SKM-1 (cell line): ENCODE measurements around the gene CD320.
"Not testable (repeated sequence)": the region's sequence is repeated elsewhere in the genome, so short reads cannot be mapped to it uniquely, and the experiment has no call there.

Experiments
- DNase-seq: peaks from one replicate; lab custom pipeline; 2025; ENCODE audit not compliant: unreplicated experiment; lab: John Stamatoyannopoulos, UW

CD320 gene

DNA sequence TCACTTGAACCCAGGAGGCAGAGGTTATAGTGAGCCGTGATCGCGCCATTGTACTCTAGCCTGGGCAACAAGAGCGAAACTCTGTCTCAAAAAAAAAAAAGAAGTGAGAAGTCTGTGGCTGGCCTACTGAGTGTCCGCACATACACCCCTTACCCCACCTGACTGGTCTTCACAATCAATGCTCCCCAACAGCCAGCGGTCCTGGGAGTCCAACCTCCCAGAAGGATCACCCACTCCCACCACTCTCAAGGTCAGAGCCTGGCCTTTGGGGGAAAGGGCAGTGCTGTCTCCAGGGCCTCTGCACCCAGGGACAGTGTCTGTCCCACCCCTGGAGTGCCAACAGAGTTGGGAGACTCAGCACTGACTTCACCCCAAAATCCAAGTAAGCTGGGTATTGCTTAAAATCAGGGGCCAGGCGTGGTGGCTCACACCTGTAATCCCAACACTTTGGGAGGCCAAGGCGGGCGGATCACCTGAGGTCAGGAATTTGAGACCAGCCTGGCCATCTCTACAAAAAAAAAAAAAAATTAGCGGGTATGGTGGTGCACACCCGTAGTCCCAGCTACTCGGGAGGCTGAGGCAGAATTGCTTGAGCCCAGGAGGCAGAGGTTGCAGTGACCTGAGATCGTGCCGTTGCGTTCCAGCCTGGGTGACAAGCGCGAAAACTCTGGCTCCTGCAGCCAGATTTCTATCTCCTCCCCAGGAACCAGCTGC lies 2.3 kb upstream of the CD320 start:
- DNase-seq = no peak

DNA sequence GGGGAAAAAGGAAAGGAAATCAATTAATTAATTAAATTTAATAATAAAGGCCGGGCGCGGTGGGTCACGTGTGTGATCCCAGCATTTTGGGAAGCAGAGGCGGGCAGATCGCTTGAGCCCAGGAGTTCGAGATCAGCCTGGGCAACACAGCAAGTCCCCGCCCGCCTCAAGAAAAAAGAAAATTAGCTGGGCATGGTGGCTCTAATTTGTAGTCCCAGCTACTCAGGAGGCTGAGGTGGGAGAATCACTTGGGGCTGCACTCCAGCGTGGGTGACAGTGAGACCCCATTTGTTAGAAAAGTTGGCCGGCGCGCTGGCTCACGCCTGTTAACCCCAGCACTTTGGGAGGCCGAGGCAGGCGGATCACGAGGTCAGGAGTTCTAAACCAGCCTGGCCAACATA lies 733 bp upstream of the CD320 start:
- no peak for DNase-seq

DNA sequence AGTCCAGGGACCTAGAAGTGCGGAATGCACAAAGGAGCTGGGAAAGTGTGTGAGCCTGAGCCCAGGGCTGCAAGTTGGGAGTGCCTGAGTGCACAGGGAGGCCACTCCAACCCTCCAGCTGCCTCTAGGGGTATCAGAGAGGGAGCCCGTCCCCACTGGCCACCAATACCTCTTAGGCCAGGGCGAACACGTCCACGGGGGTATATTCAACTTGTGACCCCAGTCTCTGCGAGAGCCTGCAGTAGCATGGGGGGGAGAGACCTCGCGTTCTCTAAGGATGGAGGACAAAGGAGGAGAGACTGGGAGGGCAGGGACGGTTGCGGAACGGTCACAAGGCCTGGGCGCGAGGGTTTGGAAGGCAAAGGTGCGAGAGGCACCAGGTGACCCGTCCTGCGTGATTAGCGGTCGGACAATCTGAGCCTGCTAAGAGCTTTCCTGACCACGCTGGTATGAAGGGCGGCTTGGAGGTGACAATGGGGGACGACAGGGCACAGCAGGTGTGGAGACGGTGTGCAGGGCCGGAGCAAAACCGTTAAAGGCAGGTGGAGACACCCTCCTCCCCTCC lies 676 bp downstream of the CD320 start:
- DNase-seq = no peak

DNA sequence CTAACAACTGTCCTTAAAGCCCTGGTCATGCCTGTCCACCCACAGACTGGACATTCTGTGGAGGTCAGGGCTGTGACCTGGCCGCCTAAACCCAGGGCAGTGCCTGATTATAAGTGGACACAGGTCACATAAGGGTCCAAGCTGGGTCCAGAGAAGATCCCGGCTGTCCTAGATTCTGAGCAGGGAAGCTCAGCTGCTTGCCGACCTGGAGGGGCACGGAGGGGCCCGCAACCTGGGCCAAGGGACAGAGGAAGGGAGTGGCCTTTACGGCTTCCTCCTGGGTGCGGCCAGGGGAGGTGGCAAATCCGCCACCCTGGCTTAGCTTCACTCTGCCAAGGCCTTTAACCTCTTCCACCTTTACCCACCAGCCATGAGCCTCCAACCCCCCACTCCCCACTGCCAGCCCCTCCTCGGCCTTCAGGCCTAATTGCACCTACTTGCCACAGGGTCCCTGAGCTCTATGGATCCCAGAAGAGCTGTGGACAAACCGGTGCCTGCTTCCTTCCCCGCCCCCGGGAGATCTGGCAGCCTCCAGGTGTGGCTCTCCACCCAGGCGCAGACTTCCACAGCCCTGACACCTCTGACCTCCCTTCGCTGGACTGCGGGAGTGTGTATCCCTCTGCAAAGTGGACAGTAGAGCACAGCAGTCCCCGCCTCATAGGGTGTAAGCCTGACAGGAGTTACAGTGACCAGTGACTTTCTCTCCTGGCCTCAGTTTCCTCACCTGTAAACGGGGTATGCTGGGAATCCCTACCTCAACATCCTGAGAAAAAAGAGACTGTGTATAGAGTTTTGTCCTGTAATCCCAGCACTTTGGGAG lies 1.7 kb downstream of the CD320 start:
- no peak for DNase-seq

- DNase-seq = no peak
These were observed 2.4 kb downstream of the CD320 start for GRCh38 chr19:8305798-8306197.

- DNase-seq = no peak
These were observed 3.1 kb downstream of the CD320 start for GRCh38 chr19:8304841-8305621.

DNA sequence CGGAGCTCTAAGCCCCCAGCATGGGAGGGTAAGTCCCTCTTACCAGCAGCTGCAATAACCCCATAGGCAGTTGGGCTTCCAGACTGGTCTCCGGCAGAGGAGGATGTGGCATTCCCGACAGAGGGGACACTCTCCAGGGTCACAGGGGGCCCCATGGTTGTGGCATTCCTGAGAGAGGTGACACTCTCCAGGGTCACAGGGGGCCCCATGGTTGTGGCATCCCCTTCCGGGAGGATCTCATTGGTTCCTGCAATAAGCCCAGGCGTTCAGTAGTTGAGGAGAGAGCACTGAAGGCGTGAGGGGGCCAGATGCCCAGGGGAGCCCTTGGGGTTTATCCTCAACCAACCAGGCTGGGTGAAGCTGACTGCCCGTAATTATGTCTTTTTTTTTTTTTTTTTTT lies 5.4 kb downstream of the CD320 start:
- no peak for DNase-seq

GRCh38 chr19:8302357-8302691 lies 5.8 kb downstream of the CD320 start:
- no peak for DNase-seq

- not testable (repeated sequence) for DNase-seq
These were observed 16.8 kb downstream of the CD320 start for GRCh38 chr19:8291337-8291736.

DNA sequence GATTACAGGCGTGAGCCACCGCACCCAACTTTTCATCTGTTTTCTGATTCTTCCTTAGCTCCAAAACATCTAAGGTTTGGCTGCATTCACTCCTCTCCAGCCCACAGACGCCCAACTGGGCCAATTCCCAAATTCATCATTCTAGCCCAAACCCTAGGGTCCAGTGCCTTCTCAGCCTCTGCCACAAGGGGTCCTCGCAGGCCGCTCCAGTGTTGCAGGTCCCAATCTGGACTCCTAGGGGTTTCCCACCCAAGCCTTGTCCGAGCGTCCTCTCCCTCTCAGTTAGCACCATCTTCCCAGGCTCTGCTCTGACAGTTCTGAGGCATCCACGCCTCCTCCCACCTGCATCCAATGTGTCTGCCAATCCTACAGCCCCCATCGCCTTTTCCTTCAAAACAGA lies 31.6 kb downstream of the CD320 start:
- DNase-seq = not testable (repeated sequence)

- DNase-seq = no peak
These were observed 38.4 kb downstream of the CD320 start for GRCh38 chr19:8269724-8270123.

DNA sequence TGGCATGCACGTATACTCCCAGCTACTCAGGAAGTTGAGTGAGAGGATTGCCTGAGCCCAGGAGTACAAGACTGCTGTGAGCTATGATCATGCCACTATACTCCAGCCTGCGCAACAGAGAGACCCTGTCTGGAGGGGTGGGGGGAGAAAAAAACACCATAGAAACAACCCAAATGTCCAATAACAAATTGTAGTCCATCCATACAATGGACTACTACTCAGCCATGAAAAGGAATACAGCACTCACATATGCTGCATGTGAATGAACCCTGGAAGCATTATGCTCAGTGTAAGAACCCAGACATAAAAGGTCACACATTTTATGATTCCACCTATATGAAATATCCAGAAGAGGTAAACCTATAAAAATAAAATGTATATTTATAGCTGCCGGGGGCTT lies 42.3 kb downstream of the CD320 start:
- DNase-seq = no peak

DNA sequence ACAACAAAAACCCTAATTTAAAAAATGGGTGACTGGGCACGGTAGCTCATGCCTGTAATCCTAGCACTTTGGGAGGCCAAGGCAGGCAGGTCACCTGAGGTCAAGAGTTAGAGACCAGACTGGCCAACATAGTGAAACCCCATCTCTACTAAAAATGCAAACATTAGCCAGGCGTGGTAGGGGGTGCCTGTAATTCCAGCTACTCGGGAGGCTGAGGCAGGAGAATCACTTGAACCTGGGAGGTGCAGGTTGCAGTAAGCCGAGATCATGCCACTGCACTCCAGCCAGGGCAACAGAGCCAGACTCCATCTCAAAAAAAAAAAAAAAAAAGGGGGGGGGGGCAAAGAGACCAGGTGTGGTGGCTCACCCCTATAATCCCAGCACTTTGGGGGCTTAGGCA lies 43.9 kb downstream of the CD320 start:
- not testable (repeated sequence) for DNase-seq

GRCh38 chr19:8262431-8262830 lies 45.7 kb downstream of the CD320 start:
- no peak for DNase-seq

DNA sequence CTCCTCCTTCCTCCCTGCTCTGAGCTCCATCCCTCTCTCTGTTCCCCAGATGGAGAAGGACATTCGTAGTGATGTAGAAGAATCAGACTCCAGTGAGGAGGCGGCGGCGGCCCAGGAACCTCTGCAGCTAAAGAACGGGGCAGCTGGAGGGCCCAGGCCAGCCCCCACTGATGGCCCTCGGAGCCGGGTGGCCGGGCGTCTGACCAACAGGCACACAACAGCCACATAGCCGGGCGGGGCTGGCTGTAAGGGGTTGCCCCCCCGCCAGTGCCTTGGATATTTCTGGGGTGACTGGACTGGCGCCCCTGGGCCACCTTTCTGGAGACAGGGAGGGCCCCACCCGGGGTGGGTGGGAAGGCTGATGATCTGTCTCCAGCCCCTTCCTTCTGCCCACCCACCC lies 46.3 kb downstream of the CD320 start:
- no peak for DNase-seq

- no peak for DNase-seq
These were observed 46.8 kb downstream of the CD320 start for GRCh38 chr19:8261347-8261746.

GRCh38 chr19:8259922-8260247 lies 48.3 kb downstream of the CD320 start:
- no peak for DNase-seq

GRCh38 chr19:8259142-8259921 lies 48.8 kb downstream of the CD320 start:
- no peak for DNase-seq

GRCh38 chr19:8257052-8257443 lies 51.1 kb downstream of the CD320 start:
- no peak for DNase-seq

- no peak for DNase-seq
These were observed 51.7 kb downstream of the CD320 start for GRCh38 chr19:8256276-8257051.
